NCI-H2171 (cell line): ENCODE results near the gene IFNA16.
"Not testable (repeated sequence)": the region's sequence is repeated elsewhere in the genome, so short reads cannot be mapped to it uniquely, and the experiment has no call there.

Experiments
- DNase-seq: peaks from one replicate; lab custom pipeline; 2025; lab: John Stamatoyannopoulos, UW

IFNA16 gene

DNA sequence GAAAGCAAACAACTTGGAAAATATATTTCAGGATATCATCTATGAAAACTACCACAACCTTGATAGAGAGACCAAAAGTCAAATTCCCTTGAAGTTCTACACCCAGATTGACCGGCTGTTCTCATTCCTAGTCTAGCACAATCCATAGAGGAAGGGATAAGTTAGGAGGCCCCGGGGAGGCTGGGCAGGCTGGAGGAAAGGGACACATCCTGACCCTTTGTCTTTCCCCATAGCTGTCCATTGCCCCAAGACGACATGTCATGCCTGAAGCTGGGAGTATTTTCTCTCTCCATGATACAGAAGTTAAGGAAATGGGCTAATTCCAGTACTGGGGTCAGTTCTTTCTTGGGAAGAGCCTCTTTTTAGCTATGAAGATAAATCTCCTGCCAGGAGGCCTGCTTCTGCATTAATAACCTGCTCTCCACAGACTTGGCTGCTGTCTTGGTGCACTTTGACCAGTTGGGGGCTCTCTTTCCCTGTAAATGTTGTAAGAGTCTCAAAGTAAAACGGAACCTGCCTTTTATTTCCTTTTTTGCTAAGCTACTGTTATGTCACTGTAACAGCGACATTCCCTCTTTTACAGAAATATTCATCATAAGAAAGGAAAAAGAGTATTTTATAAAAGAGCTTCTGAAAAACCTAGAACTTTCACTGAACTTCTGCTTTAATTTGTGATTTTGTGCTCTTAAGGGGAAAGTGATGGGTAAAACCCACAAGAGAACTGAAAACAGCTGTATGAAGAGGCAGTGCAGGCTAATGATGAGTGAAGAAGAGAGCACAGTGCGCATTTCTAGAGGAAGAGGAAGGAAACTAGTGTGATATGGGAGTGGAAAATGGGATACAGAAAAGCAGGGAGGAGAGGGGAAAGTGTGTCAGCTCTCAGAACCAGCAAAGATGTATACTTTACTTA lies 22.0 kb downstream of the IFNA16 start:
- not testable (repeated sequence) for DNase-seq

GRCh38 chr9:21187487-21187886 lies 29.6 kb downstream of the IFNA16 start, which contains the start of gene IFNA4:
TSS of gene IFNA4 (minus strand) at chr9:21187587. CDS start at chr9:21187531, 56 bp downstream.
- not testable (repeated sequence) for DNase-seq

DNA sequence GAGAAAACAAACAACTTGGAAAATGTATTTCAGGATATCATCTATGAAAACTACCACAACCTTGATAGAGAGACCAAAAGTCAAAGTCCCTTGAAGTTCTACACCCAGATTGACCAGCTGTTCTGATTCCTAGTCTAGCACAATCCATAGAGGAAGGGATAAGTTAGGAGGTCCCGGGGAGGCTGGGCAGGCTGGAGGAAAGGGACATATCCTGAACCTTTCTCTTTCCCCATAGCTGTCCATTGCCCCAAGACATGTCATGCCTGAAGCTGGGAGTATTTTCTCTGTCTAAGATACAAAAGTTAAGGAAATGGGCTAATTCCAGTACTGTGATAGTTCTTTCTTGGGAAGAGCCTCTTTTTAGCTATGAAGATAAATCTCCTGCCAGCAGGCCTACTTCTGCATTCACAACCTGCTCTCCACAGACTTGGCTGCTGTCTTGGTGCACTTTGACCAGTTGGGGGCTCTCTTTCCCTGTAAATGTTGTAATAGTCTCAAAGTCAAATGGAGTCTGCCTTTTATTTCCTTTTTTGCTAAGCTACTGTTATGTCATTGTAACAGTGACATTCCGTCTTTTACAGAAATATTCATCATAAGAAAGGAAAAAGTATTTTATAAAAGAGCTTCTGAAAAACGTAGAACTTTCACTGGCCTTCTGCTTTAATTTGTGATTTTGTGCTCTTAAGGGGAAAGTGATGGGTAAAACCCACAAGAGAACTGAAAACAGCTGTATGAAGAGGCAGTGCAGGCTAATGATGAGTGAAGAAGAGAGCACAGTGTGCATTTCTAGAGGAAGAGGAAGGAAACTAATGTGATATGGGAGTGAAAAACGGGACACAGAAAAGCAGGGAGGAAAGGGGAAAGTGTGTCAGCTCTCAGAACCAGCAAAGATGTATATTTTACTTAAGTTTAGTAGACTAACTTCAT lies 34.0 kb downstream of the IFNA16 start:
- not testable (repeated sequence) for DNase-seq

- DNase-seq: no peak
These were observed 42.4 kb downstream of the IFNA16 start for GRCh38 chr9:21174671-21175070.

GRCh38 chr9:21172156-21172555 lies 45.0 kb downstream of the IFNA16 start:
- DNase-seq: no peak

DNA sequence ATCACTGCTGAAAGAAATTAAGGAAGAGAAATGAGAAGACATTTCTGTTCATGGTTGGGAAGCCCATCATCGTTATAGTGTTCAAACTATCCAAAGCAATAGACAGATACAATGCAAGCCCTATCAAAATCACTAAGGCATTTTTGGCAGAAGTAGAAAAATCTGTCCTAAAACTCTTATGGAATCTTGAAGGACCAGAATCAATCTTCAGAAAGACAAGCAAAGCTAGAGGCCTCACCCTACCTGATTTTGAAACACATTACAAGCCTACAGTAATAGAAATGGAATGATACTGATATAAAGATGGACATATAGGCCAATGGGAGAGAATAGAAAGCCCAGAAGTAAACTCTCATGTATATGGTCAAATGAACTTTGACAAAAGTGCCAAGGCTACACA lies 45.8 kb downstream of the IFNA16 start:
- no peak for DNase-seq

GRCh38 chr9:21166560-21166959 lies 50.6 kb downstream of the IFNA16 start, which contains the start of gene IFNA21:
TSS of gene IFNA21 (minus strand) at chr9:21166660. CDS start at chr9:21166612, 48 bp downstream.
- not testable (repeated sequence) for DNase-seq
